Uterus (tissue), 2 donors: ENCODE measurements around the gene CPEB1.

ENCODE experiments used
- POLR2A ChIP-seq, 2 donors: fragments of 450-650 bp; IDR thresholded peaks; one replicate each; pipeline ENCODE4 v1.6.1; 2016; ENCODE audit warnings: antibody characterized with exemption in 2 of 2, mild to moderate bottlenecking in 1 of 2, moderate library complexity in 1 of 2
- TF ChIP-seq, protein P1 (sequence below), 4 experiments: fragments of 200-600 bp in 2 of 4; fragments of 450-650 bp in 2 of 4; sonication (generic) in 2 of 4; IDR thresholded peaks; one replicate each; pipeline ENCODE4 v1.5.1; 2016 to 2019; ENCODE audit warnings: antibody characterized with exemption in 4 of 4, mild to moderate bottlenecking in 2 of 4, moderate library complexity in 1 of 4

DNA sequence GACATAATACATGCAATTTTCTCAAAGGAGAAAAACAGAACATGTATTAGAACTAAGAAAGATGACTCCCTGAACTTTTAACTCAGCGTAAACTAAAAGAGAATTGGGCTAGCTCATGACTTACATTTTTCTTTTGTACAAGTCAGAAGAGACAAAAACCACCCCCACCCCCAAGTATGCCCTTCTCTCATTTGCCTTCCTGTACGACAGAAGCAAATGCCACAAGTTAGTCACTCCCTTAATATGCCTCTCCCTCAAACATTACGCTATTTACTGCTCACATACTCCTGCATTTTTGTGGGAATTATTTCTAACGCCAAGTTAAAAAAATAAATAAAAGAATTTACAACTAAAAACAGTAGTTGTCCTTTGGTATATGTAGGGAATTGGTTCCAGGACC lies 22.0 kb downstream of the CPEB1 start:
- TF ChIP-seq, protein P1, sequence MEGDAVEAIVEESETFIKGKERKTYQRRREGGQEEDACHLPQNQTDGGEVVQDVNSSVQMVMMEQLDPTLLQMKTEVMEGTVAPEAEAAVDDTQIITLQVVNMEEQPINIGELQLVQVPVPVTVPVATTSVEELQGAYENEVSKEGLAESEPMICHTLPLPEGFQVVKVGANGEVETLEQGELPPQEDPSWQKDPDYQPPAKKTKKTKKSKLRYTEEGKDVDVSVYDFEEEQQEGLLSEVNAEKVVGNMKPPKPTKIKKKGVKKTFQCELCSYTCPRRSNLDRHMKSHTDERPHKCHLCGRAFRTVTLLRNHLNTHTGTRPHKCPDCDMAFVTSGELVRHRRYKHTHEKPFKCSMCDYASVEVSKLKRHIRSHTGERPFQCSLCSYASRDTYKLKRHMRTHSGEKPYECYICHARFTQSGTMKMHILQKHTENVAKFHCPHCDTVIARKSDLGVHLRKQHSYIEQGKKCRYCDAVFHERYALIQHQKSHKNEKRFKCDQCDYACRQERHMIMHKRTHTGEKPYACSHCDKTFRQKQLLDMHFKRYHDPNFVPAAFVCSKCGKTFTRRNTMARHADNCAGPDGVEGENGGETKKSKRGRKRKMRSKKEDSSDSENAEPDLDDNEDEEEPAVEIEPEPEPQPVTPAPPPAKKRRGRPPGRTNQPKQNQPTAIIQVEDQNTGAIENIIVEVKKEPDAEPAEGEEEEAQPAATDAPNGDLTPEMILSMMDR (IDR thresholded peaks at IDR 0.05) = no peak
- TF ChIP-seq POLR2A (IDR thresholded peaks at IDR 0.05) = no peak
